Right ventricle myocardium inferior (tissue), 1 donor: Measurements from ENCODE around the gene CDKN1C. TPM values are rescaled to one million over a fixed set of nuclear protein-coding genes. Genes with fewer than 3 reads are reported as not detected.
A peak's percentile ranks its signal among the peaks of the same experiment; 100 is the strongest.

Experiments
- ATAC-seq: fragments of 200-7000 bp; cut with Tn5 transposase; one replicate; pipeline ENCODE4 v1.9.1; 2020; ENCODE audit warnings: mild to moderate bottlenecking, moderate library complexity
- DNase-seq: peaks from one replicate; pipeline ENCODE4 v3.0.0; 2021; ENCODE audit errors: missing footprints
- intact Hi-C: fragments of 100-400 bp; cut with DNase I; formaldehyde crosslinking; loops from one replicate; pipeline ENCODE4 v1.11.0; 2022
- total RNA-seq: library from RNA; stranded (reverse); fragmentation: NEBNext Ultra II Directional; extraction: Animal tissue kit (Norgen Biotek cat#: 25700); gene quantifications from one replicate; pipeline ENCODE4 v1.2.1, GENCODE V29; 2021
- donor health status: DM: no; HTN: yes; CAD: no; lungs with severe emphysema.

The CDKN1C gene
- total RNA-seq, 1 donor from 2014 or later, result 40.0 TPM

DNA sequence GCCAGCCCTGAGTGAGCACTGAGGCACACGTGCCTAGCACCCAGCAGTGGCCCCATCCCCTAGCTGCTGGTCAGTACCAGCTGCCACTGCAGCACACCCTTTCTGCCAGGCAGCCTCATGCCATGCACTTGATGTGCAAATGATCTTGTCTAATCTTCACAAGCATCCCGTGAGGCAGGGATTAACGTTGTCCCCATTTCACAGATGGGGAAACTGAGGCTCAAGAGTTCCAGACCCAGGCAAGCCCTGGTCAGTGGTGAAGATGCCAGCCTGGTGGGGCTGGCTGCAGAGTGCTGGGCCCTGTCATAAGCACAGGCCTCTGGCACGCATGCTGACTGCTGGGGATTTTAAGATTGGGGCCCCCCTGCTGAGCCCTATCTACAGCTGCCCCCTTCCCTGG is 8.4 kb upstream of the CDKN1C start:
- intact Hi-C loops, result loop anchor here (10.0 kb wide), 2 partner anchors 589 to 699 kb away; partner anchors contain the start of genes C11orf21 and TSPAN32
- peak; percentile 14 for DNase-seq
- ATAC-seq, result no peak

DNA sequence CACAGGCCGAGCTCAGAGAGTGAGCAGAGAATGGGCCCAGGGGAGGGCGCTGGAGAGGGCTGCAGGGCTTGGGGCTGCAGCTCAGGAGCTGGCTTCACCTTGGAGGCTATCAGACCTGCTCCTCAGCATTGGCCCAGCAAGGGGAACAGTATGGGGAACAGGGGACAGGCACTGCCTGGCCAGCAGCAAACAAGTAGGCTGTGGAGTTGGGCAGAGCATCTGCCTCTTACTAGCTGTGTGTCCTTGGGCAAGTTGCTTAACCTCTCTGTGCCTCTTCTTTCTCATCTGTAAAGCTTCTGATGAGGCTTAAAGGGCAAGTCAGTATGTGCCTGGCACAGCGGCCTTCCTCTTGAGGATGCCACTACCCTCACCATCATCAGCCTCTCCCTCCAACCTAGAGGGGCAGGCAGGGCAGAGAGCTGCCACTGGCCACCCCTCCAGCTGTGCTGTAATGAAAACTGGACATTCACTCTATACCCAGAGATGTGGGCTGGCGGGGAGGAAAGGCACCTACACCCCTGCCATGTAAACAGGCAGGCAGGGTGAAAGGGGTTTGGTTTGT is 7.5 kb upstream of the CDKN1C start:
- intact Hi-C loops, result loop anchor here (1.0 to 10.0 kb wide), 3 partner anchors 360 to 698 kb away; partner anchors contain the start of genes C11orf21 and TSPAN32
- peak; percentile 57 for DNase-seq
- ATAC-seq, result no peak

DNA sequence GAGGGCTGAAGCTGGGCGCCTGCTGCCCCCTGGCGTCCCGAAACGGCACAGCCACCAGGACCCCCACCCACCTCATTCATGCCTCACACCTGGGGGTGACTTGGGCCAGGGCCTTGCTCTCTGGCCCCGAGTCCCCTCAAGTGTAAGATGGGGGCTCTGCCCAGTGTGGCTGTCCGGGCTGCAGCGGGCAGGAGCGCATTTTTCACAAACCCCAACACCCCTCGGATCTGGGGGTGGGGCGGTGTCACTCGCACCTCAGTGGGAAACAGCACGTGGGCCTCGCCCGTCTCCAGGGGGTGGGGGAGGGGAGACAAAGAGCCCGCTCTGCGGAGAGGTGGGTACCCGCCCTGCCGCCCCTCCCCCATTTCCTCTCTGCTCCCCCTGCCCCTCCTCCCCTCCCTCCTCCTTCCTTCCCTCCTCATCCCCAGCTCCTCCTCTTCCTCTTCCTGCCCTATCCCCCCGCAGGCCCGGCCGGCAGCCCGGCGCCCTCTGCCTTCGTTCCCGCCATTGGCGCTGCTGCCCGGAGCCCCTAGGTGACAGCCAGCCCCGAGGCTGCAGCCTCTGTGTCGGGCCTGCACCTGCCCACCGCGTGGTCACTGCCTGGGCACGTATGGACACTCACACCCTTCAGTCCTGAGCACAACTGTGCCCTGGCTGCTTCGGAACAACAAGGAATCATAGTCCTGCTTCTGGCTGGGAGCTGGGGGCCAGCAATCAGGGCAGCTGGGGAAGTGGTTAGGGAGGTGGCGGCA is 6.8 kb upstream of the CDKN1C start:
- intact Hi-C loops, result loop anchor here (1.0 to 10.0 kb wide), 3 partner anchors 359 to 698 kb away; partner anchors contain the start of genes C11orf21 and TSPAN32
- peak; percentile 40 for ATAC-seq
- DNase-seq, result peak; percentile 83

DNA sequence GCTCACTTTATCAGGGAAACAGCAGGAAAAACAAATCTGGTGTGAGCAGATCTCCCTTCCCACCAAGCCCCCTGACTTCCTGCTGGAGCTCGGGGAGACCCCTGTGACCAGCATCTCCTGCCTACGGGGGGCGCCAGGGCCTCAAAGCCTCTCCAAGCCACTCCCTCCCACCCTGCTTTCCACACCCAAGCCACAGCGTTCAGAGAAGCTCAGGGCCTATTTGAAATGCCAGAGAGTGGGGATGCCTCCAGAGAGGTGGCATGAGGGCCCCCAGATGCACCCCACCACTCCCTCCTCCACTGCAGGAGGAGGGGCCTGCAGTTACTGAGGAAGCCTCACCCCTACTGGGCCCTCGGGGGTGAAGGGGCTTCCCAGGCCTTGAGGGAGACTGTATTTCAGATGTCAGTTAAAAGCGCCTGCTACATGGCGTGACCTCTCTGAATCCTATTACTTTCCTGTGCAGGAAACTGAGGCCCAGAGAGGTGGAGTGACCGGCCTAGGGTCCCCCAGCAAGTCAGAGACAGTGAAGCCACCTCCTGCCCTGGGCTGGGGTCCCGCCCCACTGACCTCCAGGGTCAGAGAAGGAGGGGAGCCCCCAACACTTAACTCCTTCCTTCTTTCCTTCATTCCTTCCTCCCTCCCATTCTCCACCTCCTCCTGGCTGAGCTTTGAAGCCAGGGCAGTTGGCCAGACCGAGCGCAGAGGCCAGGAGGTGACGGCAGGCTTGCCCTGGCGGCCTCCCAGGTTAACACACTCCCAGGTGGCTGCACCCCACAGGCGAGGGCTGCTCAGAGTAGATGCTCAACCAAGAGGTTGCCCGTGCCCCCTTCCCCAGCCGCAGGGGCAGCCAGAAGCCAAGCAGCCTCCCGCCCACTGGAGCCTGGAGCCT is 6.0 kb upstream of the CDKN1C start:
- DNase-seq (peak; percentile 81), ATAC-seq (peak; percentile 24)
- intact Hi-C loops, result loop anchor here (1.0 to 10.0 kb wide), 3 partner anchors 358 to 697 kb away; partner anchors contain the start of genes C11orf21 and TSPAN32

DNA sequence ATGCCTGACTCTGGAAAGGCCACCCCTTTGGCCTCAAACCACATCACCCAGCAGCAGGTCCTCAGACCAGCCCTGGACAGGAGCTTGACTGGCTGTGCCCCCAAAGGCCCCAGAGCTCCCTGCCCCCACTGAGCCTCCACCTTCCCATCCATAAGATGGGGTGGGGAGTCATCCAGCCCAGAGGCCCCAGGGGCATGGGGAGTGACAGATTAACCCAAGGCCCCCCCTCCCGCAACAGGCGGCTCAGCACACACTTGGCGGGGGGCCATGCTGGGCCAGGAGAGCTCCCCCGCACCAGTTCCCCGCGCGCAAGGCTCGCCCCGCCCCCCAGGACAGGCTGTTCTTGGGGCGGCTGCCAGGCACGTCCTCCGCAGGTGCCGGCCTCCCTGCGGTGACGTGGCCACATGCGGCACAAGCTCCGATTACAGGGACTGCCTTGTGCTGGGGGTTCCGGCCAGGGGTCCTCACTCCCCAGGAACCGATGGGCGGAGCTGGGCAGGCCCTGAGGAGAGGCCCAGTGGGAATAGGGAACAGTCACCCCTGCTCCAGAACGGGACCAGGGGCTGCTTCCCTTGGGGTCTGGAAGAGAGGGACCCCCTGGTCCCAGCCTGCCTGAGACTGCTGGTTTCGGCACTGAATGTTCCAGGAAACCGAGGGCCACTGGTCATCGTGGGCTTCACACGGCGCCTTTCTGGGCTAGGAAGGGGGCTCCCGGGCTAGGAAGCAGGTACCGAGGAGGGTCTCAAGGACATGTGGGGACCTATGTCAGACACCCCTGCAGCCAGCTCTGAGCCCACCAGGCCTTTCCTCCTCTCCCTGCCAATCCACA is 5.1 kb upstream of the CDKN1C start:
- ATAC-seq, result peak; percentile 8
- intact Hi-C loops, result loop anchor here (10.0 kb wide), 2 partner anchors 586 to 696 kb away; partner anchors contain the start of genes C11orf21 and TSPAN32
- DNase-seq, result peak; percentile 83

DNA sequence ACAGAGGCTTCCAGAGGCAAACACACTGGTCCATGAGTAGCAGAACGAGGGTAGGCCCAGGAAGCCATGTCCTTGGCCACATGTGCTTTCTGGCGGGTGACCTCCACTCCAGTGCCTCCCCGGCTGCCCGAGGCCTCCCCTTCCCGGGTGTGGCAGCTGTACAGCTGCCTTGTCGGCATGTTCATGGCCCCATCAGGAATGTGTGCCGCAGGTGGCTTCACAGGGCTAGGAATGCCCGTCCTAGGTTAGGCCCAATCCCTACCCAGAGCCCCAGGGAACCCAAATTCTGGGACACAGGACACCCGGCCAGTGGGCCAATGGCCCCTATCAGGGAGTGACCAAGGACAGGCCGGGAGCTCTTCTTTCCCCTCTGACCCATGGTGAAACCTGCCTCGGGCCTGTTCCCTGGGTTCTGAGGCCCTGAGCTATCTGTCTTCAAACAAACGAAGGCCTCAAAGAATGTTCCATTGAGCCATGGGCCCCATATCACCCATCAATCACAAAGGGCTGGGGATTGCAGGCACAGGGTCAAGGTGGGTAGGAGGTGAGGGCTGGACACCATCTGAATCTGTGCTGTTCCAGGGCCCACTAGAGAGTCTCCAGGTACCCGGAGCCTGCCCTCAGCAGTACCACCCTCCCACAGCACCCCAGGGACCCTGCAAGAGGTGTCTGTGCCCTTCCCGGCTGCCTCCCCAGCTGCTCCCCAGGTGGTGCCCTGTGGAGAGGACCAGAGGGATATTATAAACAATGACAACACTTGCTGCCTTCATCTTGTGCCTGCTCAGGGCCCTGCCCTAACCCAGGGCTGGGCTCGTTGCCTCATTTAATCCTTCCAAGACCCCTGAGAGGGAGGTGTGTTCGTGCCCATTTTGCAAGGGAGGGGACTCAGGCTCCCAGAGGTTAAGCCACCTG is 4.0 kb upstream of the CDKN1C start:
- intact Hi-C loops, result loop anchor here (5.0 to 10.0 kb wide), 3 partner anchors 192 to 695 kb away; partner anchors contain the start of genes C11orf21, KCNQ1OT1 and TSPAN32
- DNase-seq, result peak; percentile 57
- no peak for ATAC-seq

DNA sequence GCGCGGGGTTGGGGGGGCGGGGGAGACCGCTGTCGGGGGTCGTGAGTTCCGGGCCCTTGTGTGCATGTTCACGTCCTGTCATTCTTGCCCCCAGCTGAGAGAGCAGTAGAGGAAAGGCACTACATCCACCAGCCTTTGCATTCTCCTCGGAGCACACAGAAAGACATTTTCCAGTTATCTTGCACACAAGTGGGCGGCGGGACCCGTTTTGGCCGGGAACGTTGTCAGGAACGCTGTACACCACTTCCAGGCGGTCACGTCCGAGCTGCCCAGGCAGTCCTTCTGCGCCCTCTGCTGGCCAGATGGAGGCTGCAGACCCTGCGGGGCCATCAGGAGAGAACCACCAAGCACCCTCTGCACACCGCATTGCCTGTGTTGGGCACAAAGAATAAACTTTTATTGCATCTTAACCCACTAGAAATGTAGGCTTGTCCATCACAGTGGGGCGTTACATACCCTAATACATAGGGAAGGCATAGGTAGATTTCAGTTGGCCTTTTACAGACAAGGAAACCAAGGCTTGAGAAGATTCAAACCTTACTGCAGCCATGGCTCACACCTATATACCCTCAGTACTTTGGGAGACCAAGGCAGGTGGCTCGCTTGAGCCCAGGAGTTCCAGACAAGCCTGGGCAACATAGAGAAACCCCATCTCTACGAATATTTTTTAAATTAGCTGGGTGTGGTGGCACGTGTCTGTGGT is 2.8 kb upstream of the CDKN1C start:
- ATAC-seq, result peak; percentile 58
- peak; percentile 95 for DNase-seq
- intact Hi-C loops, result loop anchor here (1.0 to 5.0 kb wide), 2 partner anchors 191 to 356 kb away; partner anchors contain the start of gene KCNQ1OT1

DNA sequence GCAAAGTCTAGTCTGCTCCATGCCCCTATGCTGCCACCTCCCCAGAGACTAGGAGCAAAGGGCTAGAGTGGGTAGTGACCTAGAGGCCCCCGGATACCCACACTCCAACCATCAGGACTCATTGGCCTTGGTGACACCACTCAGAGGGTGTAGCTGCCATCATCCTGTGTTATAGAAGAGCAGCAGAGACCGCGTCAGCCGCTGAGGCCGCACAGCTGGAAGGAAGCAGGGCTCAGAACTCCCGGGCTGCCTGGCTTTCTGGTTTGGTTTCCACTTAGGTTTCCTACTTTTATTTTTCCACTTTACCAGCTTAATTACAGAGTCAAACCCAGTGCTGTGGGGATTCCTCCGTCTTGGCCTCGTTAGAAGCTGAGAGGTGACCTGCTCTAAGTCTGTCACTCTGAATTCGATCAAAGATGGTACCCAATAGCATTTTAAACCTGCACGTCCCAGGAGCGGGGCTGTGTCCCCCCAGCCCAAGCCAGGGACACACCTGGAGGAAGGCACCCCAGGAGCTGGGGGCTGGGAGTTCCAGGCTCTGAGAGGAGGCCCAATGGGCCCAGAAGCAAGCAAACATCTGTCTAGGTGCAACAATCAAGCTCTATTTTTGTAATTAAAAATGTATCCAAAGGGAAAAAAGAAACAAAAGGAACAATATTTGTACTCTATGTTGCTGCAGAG is 2.1 kb upstream of the CDKN1C start:
- peak; percentile 9 for DNase-seq
- intact Hi-C loops, result loop anchor here (1.0 to 5.0 kb wide), 2 partner anchors 190 to 355 kb away; partner anchors contain the start of gene KCNQ1OT1
- no peak for ATAC-seq

DNA sequence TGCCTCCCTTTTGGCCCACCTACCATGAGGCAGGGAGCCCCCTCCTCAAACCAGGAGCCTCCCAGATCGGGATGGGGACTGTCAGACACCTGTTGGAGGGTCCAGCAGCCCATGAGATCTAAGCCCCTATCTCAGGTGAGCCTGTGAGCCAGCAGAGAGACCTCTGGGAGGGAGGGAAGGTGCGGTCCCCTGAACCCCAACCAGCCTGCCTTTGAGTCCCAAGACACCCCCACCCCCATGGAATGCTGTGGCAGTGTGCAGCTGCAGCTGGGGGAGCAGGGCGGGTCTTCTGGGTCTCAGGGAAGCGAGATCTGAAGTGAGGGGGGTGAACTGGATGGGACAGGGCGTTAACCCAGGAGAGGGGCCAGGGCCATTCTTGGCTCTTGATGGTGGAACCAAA is 1.4 kb upstream of the CDKN1C start:
- DNase-seq (peak; percentile 40), ATAC-seq (no peak)
- intact Hi-C loops, result loop anchor here (1.0 to 5.0 kb wide), 2 partner anchors 190 to 459 kb away; partner anchors contain the start of gene KCNQ1OT1

DNA sequence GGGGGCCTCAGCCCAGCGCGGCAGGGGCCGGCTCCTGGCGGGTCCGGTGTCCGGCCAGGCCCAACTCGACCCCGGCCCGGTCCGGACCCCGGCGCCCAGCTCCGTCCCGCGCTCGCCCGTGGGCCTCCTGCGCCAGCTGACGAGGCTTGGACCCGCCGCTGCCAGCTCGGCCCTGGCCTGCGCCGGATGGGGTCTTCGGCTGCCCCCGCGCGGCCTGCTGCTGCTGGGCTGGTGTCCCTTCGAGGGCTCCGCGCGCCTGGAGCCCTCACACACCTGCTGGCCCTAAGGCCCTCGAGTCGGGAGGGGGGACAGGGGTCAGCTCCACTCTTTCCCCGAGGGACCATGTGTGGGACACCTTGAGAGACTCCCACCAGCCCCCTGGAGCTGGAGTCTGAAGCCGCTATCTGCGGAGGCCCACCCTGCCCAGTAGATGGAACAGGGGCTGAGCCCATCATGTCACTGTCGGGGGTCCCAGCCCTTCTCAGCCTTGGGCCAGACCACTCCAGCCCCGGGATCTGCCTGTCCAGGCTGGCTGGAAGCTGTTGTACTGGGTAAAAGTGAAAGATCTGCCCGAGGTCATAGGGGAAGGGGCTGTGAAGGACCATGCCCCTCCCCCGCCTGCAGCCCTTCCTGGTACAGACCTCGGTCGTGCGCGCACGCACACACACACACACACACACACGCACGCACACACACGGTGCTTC is 768 bp upstream of the CDKN1C start:
- peak; percentile 4 for ATAC-seq
- intact Hi-C loops, result loop anchor here (1.0 to 5.0 kb wide), 2 partner anchors 189 to 458 kb away; partner anchors contain the start of gene KCNQ1OT1
- DNase-seq, result peak; percentile 79

DNA sequence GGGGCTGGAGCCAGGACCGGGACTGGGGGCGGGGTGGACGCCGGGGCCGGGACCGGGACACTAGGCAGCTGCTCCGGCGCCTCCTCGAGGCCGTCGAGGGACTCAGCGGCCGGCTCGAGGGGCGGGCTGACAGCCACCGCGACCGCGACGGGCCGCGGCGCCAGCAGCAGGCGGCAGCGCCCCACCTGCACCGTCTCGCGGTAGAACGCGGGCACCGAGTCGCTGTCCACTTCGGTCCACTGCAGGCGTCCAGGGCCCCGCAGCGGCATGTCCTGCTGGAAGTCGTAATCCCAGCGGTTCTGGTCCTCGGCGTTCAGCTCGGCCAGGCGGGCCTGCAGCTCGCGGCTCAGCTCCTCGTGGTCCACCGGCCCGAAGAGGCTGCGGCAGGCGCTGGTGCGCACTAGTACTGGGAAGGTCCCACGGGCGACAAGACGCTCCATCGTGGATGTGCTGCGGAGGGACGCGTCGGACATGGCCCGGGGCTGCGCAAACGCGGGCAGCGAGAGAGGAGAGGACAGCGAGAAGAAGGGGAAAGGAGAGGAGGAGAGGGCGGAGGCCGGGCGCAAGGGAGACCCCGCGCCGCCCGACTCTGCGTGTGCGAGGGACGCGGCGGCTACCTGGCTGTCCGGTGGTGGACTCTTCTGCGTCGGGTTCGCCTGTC is 428 bp downstream of the CDKN1C start:
- peak; percentile 83 for DNase-seq
- intact Hi-C loops, result loop anchor here (2.0 to 5.0 kb wide), 2 partner anchors 60 to 188 kb away; partner anchors contain the start of gene KCNQ1OT1

DNA sequence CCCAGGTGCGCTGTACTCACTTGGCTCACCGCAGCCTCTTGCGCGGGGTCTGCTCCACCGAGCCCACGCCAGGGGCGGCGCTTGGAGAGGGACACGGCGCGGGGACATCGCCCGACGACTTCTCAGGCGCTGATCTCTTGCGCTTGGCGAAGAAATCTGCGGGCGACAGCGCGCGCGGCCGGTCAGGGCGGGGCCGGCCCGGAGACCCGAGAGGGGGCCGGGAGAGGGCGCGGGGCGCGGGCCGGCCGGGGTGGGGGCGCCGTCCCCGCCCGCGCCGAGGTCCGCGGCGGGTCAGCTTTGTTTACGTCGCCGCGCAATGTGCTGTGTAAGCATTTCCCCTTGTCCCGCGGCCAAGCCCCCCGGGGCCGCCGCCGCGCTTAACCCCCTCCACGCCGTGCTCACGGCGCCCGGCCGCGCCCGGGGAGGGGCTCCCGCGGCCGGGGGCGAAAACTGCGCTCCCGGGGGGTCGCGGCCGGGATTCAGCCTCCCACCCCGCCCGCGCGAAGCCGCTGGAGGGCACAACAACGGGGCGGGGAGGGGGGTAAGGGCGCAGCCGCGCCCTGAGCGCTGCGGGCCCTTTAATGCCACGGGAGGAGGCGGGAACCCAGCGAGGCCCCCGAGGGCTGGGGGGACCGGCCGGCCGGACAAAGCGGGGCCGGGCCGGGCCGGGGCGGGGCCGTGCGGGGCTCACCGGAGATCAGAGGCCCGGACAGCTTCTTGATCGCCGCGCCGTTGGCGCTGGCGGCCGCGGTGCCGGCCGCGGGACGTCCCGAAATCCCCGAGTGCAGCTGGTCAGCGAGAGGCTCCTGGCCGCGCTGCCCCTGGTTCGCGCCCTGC is 1.4 kb downstream of the CDKN1C start:
- intact Hi-C loops, result loop anchor here (2.0 to 5.0 kb wide), 2 partner anchors 59 to 72 kb away; no protein-coding TSS in a partner anchor

More for the DNA sequence above, 428 bp downstream of the CDKN1C start:
- peak; percentile 30 for ATAC-seq

DNA sequence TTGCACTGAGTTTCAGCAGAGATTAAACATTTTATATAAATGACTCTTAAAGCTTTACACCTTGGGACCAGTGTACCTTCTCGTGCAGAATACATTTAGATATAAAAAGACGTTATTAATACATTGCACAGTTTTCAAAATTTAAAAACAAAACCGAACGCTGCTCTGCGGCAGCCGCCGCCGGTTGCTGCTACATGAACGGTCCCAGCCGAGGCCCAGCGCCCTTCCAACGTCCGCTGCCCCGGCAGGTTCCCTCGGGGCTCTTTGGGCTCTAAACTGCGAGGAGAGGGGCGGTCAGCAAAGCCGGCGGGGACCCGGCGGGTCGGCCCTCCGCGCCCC is 2.0 kb downstream of the CDKN1C start:
- no peak for ATAC-seq
- intact Hi-C loops, result loop anchor here (5.0 kb wide), 1 partner anchor 71 kb away; no protein-coding TSS in a partner anchor
- peak; percentile 66 for DNase-seq

More for the DNA sequence above, 1.4 kb downstream of the CDKN1C start:
- ATAC-seq, result peak; percentile 40
- peak; percentile 77 for DNase-seq
